Muscle of leg (tissue), 11 donors: ENCODE measurements around the gene SLC2A11. TPM values are rescaled to one million over a fixed set of nuclear protein-coding genes. Genes with fewer than 3 reads are reported as not detected.
A peak's percentile ranks its signal among the peaks of the same experiment; 100 is the strongest.

ENCODE experiments used
- DNase-seq: peaks from one replicate; pipeline ENCODE4 v3.0.0; 2013
- H3K27ac ChIP-seq: one replicate; pipeline ENCODE4 v1.5.1; 2013; ENCODE audit warnings: mild to moderate bottlenecking, low read length, control low read depth
- H3K27me3 ChIP-seq: one replicate; pipeline ENCODE4 v1.6.1; 2013; ENCODE audit warnings: low read length; ENCODE audit not compliant: control insufficient read depth, insufficient read depth
- H3K36me3 ChIP-seq: one replicate; pipeline ENCODE4 v1.6.1; 2013; ENCODE audit warnings: low read length; ENCODE audit not compliant: control insufficient read depth, insufficient read depth
- H3K4me1 ChIP-seq: one replicate; pipeline ENCODE4 v1.6.1; 2013; ENCODE audit warnings: low read length; ENCODE audit not compliant: control insufficient read depth, insufficient read depth
- H3K4me3 ChIP-seq: one replicate; pipeline ENCODE4 v1.5.1; 2013; ENCODE audit warnings: low read length, control low read depth
- H3K9me3 ChIP-seq: replicated peaks from 2 replicates; pipeline ENCODE4 v1.6.1; 2013; ENCODE audit warnings: low read depth, low read length; ENCODE audit not compliant: control insufficient read depth
- WGBS: methylation state at CpG from one replicate; pipeline ENCODE4 v1.1.5; 2013; ENCODE audit warnings: missing lambda C conversion rate; ENCODE audit not compliant: insufficient coverage; 5-methylcytosine and 5-hydroxymethylcytosine counted together
- polyA plus RNA-seq, 8 donors: library from polyadenylated mRNA; unstranded; fragments of 120-200 nt; gene quantifications; one replicate each; pipeline versions ENCODE4 v1.2.1 to v1.2.3, GENCODE V29; 2013; ENCODE audit warnings: inconsistent platforms in 1 of 8, low replicate concordance in 1 of 8; ENCODE audit not compliant: insufficient read length in 8 of 8, insufficient read depth in 1 of 8
- total RNA-seq: library from RNA; stranded (reverse); fragments of 120-200 nt; gene quantifications from one replicate; pipeline ENCODE4 v1.2.4, GENCODE V29; 2013

The SLC2A11 gene
- total and polyA plus RNA-seq, 9 donors: 2.8 to 8.4 (median 6.2) TPM

DNA sequence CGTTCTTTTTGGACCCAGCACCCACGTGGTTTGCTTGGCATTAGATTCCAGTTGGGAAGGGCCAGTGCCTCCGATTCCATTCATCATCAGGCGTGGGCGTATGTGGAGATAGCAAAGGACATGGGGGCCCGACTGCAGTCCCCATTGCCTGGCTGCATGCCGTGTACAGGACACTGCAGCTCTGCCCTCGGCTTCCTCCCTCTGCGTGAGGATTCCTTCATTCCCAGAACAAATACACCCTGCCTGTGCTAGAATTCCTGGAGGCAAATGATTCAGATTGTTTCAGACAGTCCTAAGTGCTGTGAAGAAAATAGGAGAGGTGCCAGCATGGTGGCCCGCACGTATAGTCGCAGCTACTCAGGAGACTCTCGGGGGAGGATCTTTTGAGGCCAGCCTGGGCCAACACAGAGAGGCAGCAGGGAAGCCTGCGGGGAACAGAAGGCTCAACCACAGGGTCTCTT, 34.3 kb upstream of the SLC2A11 start:
- Histone ChIP-seq H3K36me3 (peaks cover 87% of the 10 kb centered on the region), H3K27me3 (no peaks in the 10 kb centered on the region), H3K4me1 (no peaks in the 10 kb centered on the region), H3K27ac (no peak overlapping the region), H3K9me3 (no peaks in the 10 kb centered on the region), H3K4me3 (no peak overlapping the region)
- DNase-seq: no peak
- 78% methylated on average over 10 of the region's 14 CpGs for WGBS

DNA sequence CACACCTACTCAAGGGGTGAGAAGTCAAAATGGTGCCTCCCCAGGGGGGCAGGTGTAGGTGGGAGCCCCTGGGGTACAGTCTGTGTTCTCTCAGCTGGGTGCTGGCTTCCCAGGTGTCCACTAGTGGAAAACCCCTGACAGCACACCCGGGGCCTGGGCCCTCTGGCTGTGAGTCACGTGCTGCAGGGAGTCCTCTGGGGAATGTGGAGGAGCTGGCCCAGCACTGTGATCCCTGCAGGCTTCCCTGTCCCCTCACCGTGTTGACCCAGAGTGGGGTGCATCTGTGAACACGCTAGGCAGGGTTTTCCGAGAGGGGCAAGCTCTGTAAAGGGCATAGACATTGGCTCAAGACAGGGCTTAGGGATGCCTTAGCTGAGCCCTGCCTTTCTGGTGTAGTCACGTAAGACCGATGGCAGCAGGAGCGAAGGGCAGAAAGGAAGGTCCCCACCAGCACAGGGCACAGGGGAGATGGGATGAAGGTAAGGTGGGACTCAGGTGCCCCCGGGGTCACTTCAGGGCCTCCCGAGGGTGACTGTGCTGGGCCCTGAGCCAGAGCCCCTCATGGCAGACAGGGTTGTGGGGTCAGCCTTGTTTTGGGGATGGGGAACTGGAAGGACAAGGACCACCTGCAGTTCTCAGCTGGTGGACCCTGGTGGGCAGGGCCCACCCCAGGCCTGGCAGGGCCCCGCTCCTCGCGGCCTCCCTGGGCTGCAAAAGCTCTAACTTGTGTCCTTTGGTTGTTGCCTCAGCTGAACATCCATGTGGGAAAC, 33.0 kb upstream of the SLC2A11 start:
- 83% methylated on average over 11 of the region's 13 CpGs for WGBS

DNA sequence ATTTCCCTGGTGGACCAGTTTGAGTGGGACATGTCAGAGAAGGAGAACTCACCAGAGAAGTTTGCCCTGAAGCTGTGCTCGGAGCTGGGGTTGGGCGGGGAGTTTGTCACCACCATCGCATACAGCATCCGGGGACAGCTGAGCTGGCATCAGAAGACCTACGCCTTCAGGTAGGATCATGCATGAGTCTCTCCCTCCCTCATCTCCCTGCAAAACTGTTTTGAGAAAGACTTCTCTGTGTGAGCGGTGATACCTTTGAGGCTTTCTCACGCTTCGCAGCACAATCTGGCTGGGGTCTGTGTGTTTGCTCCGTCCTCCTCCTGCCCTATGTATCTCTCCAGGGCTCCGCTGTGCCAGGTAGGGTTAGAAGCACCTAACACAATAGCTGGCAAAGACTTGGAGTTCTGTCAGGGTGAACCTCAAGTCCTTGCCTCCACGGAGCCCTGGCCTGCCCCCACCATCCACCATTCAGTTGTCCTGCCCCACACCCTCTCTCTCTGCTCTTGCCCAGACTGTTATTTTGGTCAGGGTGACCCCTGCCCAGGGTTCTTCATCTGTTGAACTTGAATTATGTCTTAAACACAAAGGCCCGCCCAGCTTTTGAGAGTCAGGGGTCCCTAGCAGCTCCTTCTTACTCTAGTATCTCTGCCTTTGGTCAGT, 32.3 kb upstream of the SLC2A11 start:
- H3K27me3 ChIP-seq: no peaks in the 10 kb centered on the region
- H3K36me3 ChIP-seq: peaks cover 82% of the 10 kb centered on the region
- H3K4me3 ChIP-seq: no peak overlapping the region
- no peak overlapping the region for H3K27ac ChIP-seq
- no peak for DNase-seq
- H3K4me1 ChIP-seq: no peaks in the 10 kb centered on the region
- 97% methylated on average over 11 of the region's 12 CpGs for WGBS
- H3K9me3 ChIP-seq: peaks cover 9% of the 10 kb centered on the region

More for the DNA sequence above, 33.0 kb upstream of the SLC2A11 start:
- Histone ChIP-seq H3K27ac (no peak overlapping the region), H3K4me1 (no peaks in the 10 kb centered on the region), H3K27me3 (no peaks in the 10 kb centered on the region), H3K4me3 (no peak overlapping the region), H3K9me3 (peaks cover 9% of the 10 kb centered on the region), H3K36me3 (peaks cover 88% of the 10 kb centered on the region)
- no peak for DNase-seq

DNA sequence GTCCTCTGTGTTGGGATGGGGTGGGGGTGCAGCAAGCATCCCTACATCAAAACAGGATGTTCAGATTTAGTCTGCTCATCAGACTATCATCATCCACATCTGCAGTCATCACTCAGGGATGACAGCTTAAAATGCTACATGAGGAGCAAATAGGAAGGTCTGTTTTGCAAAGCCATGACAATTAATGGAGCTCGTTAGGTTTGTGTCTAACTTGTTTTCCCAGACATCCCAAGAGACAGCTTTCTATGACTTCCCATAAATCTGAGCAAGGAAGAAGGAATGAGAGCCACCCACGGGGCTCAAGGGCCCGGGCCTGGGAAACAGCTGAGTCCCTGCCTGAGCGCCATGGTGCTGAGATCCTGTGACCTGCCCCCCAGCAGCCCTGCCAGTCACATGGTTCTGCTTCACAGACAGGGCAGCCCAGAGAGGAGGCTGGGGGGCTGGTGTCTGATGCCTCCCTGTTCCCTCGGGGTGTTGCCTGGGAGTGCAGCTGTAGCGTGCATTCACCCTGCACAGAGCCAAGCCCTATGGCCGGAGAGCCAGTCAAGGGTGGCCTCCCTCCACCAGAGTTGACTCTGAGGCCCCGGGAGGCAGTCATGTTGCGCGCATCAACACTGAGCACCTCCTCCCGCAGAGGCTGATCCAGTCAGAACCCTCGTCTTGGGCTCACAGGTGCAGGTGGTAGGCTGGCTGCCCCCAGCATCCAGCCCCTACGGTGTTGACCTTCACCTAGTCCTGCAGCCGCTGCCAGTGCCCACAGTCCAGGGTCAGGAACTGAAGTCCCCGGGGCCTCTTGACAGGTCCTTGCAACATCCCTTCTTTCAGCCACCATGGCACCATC, 30.9 kb upstream of the SLC2A11 start:
- H3K4me1 ChIP-seq: peaks cover 2% of the 10 kb centered on the region
- WGBS: 72% methylated on average over 11 of the region's 15 CpGs
- H3K9me3 ChIP-seq: peaks cover 9% of the 10 kb centered on the region
- no peak overlapping the region for H3K4me3 ChIP-seq
- peak overlapping the region; percentile 7 for H3K27ac ChIP-seq
- H3K36me3 ChIP-seq: peaks cover 80% of the 10 kb centered on the region
- DNase-seq: peak; percentile 60
- H3K27me3 ChIP-seq: no peaks in the 10 kb centered on the region

DNA sequence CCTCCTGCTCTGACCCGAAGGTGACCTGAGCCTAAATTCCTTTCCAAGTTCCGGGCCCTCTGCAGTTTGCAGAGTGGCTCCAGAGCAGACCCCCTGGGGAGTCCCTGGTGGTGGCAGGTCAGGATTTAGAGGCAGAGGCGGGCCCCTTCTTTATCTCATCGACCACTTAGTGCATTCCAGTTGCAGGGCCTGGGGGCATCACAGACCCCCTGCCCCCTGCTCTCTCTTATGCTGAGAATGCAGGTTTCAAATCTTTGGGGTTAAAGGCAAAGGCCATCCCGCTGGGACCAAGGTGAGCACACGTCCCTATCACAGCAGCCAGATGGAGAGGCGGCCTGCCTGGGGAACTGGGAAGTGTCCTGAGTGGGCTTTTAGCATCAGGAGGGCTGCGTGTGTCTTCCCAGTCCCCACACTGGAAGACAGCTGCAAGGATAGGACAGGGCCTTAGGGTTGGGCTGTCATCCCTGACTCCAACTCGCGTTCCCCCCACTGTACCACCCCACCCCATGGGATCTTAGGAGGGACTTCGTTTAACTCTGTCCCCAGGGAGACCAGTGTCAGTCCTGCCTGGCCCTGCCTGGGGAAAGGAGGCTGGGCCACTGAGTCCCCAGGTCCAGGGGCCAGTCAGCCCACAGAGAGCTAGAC, 30.2 kb upstream of the SLC2A11 start:
- Histone ChIP-seq H3K4me1 (peaks cover 8% of the 10 kb centered on the region), H3K9me3 (peaks cover 9% of the 10 kb centered on the region), H3K27me3 (no peaks in the 10 kb centered on the region), H3K27ac (no peak overlapping the region), H3K4me3 (no peak overlapping the region), H3K36me3 (peaks cover 79% of the 10 kb centered on the region)
- DNase-seq: no peak
- WGBS: 75% methylated on average over 5 of the region's 11 CpGs

DNA sequence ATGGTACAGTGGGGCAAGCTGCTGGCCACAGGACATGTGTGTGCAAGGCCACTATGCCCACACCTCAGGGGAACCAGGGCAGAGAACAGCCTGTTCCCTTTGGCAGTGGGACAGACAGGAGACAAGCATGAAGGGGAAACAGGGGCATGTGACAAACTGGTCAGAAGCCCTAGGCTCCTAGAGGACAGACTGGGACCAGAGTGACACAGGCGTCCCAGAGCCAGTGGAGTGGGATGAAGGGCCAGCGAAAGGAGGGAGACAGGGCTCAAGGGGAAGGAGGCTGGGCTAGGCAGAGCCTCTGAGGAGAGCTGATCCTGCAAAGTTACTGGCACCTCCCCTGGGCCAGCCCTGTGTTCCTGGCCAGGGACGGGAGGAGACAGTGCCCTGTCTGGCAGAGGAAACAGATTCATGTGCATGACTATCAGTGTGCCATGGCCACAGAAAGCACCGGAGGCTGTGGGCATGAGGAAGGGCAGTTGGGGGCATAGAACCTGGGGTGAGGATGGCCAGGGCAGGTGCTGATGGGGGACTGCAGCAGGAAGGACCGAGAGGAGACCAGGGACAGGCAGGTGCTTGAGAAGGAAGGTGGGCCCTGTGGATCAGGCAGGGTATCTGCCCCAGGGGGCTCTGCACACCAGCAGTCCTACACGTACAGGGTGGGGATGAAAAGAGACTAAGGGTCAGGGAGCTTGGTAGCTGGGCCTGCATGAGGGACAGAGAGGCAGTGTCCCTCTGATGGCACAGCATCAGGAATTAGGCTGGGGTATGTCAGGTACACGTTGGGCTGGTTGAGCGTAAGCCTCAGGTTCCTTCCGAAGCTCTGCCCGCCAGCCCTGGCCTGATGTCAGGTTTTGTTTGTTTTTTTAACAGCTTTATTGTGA, 28.6 kb upstream of the SLC2A11 start:
- H3K9me3 ChIP-seq: peaks cover 9% of the 10 kb centered on the region
- H3K36me3 ChIP-seq: peaks cover 78% of the 10 kb centered on the region
- no peak for DNase-seq
- 88% methylated on average over 7 of the region's 10 CpGs for WGBS
- no peaks in the 10 kb centered on the region for H3K27me3 ChIP-seq
- H3K4me1 ChIP-seq: peaks cover 24% of the 10 kb centered on the region
- H3K4me3 ChIP-seq: no peak overlapping the region
- no peak overlapping the region for H3K27ac ChIP-seq

DNA sequence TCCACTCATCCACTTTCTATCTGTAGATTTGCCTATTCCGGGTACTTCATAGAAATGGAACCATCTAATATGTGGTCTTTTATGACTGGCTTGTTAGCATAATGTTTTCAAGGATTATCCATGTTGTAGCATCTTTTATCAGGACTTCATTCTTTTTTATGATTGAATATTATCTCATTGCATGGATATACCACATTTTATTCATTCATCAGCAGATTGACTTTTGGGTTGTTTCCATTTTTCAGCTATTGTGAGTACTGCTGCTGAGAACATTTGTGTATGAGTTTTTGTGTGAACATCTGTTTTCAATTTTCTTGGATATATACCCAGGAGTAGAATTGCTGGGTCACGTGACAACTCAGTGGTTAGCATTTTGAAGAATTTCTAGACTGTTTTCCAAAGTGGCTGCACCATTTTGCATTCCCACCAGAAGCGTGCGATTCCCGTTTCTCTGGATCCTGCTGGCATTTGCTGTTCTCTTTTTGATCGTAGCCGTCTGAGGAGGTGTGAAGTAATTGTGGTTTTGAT, 27.8 kb upstream of the SLC2A11 start:
- DNase-seq: peak; percentile 94
- Histone ChIP-seq H3K4me1 (peaks cover 31% of the 10 kb centered on the region), H3K36me3 (peaks cover 76% of the 10 kb centered on the region), H3K9me3 (peaks cover 9% of the 10 kb centered on the region), H3K27me3 (no peaks in the 10 kb centered on the region), H3K4me3 (no peak overlapping the region), H3K27ac (no peak overlapping the region)
- no CpG with 5 or more reads among the region's 7 CpGs for WGBS

DNA sequence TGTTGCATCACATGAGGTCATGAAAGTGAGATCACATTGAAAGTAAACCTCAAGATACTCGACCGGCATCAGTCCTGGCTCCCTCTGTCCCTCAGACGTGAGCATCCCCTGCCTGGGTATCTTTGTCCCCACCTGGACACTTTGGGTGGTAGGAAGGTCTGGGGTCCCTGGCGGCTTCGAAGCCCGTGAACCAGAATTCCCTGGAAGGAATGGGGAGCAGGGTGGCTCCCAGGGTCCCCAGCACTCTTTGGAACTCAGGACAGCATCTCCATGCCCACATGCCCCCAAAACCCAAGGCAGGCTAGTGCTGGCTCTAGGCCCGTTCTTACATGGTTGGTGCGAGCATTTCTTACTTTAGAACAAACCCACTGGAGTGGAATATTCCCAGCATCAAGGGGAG, 26.4 kb upstream of the SLC2A11 start:
- H3K9me3 ChIP-seq: peaks cover 9% of the 10 kb centered on the region
- peaks cover 45% of the 10 kb centered on the region for H3K4me1 ChIP-seq
- WGBS: 87% methylated on average over 4 of the region's 8 CpGs
- no peak for DNase-seq
- H3K4me3 ChIP-seq: no peak overlapping the region
- no peaks in the 10 kb centered on the region for H3K27me3 ChIP-seq
- peaks cover 76% of the 10 kb centered on the region for H3K36me3 ChIP-seq
- H3K27ac ChIP-seq: no peak overlapping the region

DNA sequence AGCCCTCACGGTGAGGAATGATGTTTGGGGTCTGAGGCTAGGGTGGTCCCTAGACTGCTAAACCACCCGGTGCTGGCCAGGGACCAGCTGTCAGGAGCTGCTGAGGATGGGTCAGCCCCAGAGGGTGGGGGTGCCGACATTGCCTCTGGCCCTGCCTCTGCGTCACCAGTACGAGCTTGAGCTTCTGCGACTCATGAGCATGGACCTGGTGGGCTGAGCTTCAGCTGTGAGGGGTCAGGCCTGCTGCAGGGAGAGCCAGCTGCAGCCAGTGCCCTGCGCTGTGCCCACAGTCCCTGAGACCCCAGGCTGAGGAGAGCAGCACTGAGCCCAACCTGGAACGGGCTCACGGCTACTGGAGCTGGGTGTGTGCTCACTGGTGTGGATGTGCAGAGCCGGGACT, 25.9 kb upstream of the SLC2A11 start:
- Histone ChIP-seq H3K27ac (no peak overlapping the region), H3K9me3 (peaks cover 9% of the 10 kb centered on the region)
- no peak for DNase-seq

More for the DNA sequence above, 25.9 kb upstream of the SLC2A11 start:
- Histone ChIP-seq H3K27me3 (no peaks in the 10 kb centered on the region), H3K4me1 (peaks cover 47% of the 10 kb centered on the region), H3K4me3 (no peak overlapping the region), H3K36me3 (peaks cover 76% of the 10 kb centered on the region)
- 76% methylated on average over 10 of the region's 10 CpGs for WGBS
